WTC11 (cell line): ENCODE data around the gene P4HTM. TPM values are rescaled to one million over a fixed set of nuclear protein-coding genes. Genes with fewer than 3 reads are reported as not detected.
A peak's percentile ranks its signal among the peaks of the same experiment; 100 is the strongest.

Experiments used
- ATF1 ChIP-seq: sonication (generic); formaldehyde crosslinking; IDR thresholded peaks from 2 replicates; pipeline ENCODE4 v1.8.1; 2023; ENCODE audit warnings: mild to moderate bottlenecking, moderate library complexity, missing genetic modification reagents
- CREM ChIP-seq: sonication (generic); formaldehyde crosslinking; IDR thresholded peaks from 2 replicates; pipeline ENCODE4 v1.8.1; 2022; ENCODE audit warnings: mild to moderate bottlenecking, missing genetic modification reagents, moderate library complexity
- E2F4 ChIP-seq: sonication (generic); formaldehyde crosslinking; IDR thresholded peaks from 2 replicates; pipeline ENCODE4 v1.8.1; 2022; ENCODE audit warnings: low read depth, mild to moderate bottlenecking, moderate library complexity, missing genetic modification reagents, borderline replicate concordance
- ELF4 ChIP-seq: sonication (generic); formaldehyde crosslinking; IDR thresholded peaks from 2 replicates; pipeline ENCODE4 v1.8.1; 2022; ENCODE audit warnings: low read depth, mild to moderate bottlenecking, moderate library complexity, missing genetic modification reagents
- EMX1 ChIP-seq: fragments of 250-450 bp; sonication (Bioruptor Pico); IDR thresholded peaks from 2 replicates; pipeline ENCODE4 v1.8.0; 2021; ENCODE audit warnings: mild to moderate bottlenecking
- ETV6 ChIP-seq: sonication (generic); formaldehyde crosslinking; IDR thresholded peaks from 2 replicates; pipeline ENCODE4 v1.8.1; 2022; ENCODE audit warnings: mild to moderate bottlenecking, missing genetic modification reagents
- FOXK1 ChIP-seq: sonication (generic); formaldehyde crosslinking; IDR thresholded peaks from 2 replicates; pipeline ENCODE4 v1.8.0; 2022; ENCODE audit warnings: mild to moderate bottlenecking, moderate library complexity, missing genetic modification reagents
- GRHL2 ChIP-seq: fragments of 250-450 bp; sonication (Bioruptor Pico); IDR thresholded peaks from 2 replicates; pipeline ENCODE4 v1.8.0; 2022; ENCODE audit warnings: mild to moderate bottlenecking, moderate library complexity; ENCODE audit not compliant: insufficient replicate concordance, severe bottlenecking
- HMGA2 ChIP-seq: fragments of 250-450 bp; sonication (Bioruptor Pico); IDR thresholded peaks from 2 replicates; pipeline ENCODE4 v1.4.0; 2021; ENCODE audit warnings: mild to moderate bottlenecking, moderate library complexity
- JAZF1 ChIP-seq: fragments of 250-450 bp; sonication (Bioruptor Pico); IDR thresholded peaks from 2 replicates; pipeline ENCODE4 v1.9.0; 2021; ENCODE audit warnings: moderate library complexity, mild to moderate bottlenecking, inconsistent platforms
- JUN ChIP-seq: sonication (generic); formaldehyde crosslinking; IDR thresholded peaks from 2 replicates; pipeline ENCODE4 v1.8.0; 2023; ENCODE audit warnings: mild to moderate bottlenecking, missing genetic modification reagents
- MLX ChIP-seq: sonication (generic); formaldehyde crosslinking; IDR thresholded peaks from 2 replicates; pipeline ENCODE4 v1.8.1; 2023; ENCODE audit warnings: mild to moderate bottlenecking, missing genetic modification reagents, moderate library complexity
- NFE2L1 ChIP-seq: sonication (generic); formaldehyde crosslinking; IDR thresholded peaks from 2 replicates; pipeline ENCODE4 v1.8.1; 2023; ENCODE audit warnings: missing genetic modification reagents
- NR1H2 ChIP-seq: sonication (generic); formaldehyde crosslinking; IDR thresholded peaks from 2 replicates; pipeline ENCODE4 v1.9.0; 2021; ENCODE audit warnings: mild to moderate bottlenecking, moderate library complexity, missing genetic modification reagents
- OVOL2 ChIP-seq: fragments of 250-450 bp; sonication (Bioruptor Pico); IDR thresholded peaks from 2 replicates; pipeline ENCODE4 v1.9.0; 2021; ENCODE audit warnings: mild to moderate bottlenecking, borderline replicate concordance
- SMAD4 ChIP-seq: sonication (generic); formaldehyde crosslinking; IDR thresholded peaks from 2 replicates; pipeline ENCODE4 v1.8.0; 2022; ENCODE audit warnings: mild to moderate bottlenecking, missing genetic modification reagents
- STAT6 ChIP-seq: sonication (generic); formaldehyde crosslinking; conservative IDR thresholded peaks from 2 replicates; pipeline ENCODE4 v1.8.1; 2023; ENCODE audit warnings: mild to moderate bottlenecking, low read depth, missing genetic modification reagents, moderate library complexity
- TCF7 ChIP-seq: sonication (generic); formaldehyde crosslinking; IDR thresholded peaks from 2 replicates; pipeline ENCODE4 v1.8.0; 2022; ENCODE audit warnings: mild to moderate bottlenecking, low read depth, missing genetic modification reagents, moderate library complexity
- TEAD1 ChIP-seq: sonication (generic); formaldehyde crosslinking; IDR thresholded peaks from 2 replicates; pipeline ENCODE4 v1.8.0; 2022; ENCODE audit warnings: mild to moderate bottlenecking, missing genetic modification reagents
- TEAD4 ChIP-seq: sonication (generic); formaldehyde crosslinking; IDR thresholded peaks from 2 replicates; pipeline ENCODE4 v1.8.0; 2022; ENCODE audit warnings: mild to moderate bottlenecking, missing genetic modification reagents
- ZMAT4 ChIP-seq: fragments of 250-450 bp; sonication (Bioruptor Pico); IDR thresholded peaks from 2 replicates; pipeline ENCODE4 v1.9.0; 2021; ENCODE audit warnings: mild to moderate bottlenecking
- ZNF281 ChIP-seq: sonication (generic); formaldehyde crosslinking; IDR thresholded peaks from 2 replicates; pipeline ENCODE4 v1.8.0; 2023; ENCODE audit warnings: mild to moderate bottlenecking, missing genetic modification reagents
- ZNF416 ChIP-seq: fragments of 250-450 bp; sonication (Bioruptor Pico); IDR thresholded peaks from 2 replicates; pipeline ENCODE4 v1.9.0; 2021; ENCODE audit warnings: mild to moderate bottlenecking, inconsistent platforms
- ZNF423 ChIP-seq: fragments of 250-450 bp; sonication (Bioruptor Pico); IDR thresholded peaks from 2 replicates; pipeline ENCODE4 v2.1.2; 2022; ENCODE audit warnings: mild to moderate bottlenecking, moderate library complexity
- ZNF425 ChIP-seq: fragments of 250-450 bp; sonication (Bioruptor Pico); conservative IDR thresholded peaks from 2 replicates; pipeline ENCODE4 v1.9.0; 2021; ENCODE audit warnings: mild to moderate bottlenecking
- ZSCAN18 ChIP-seq: fragments of 250-450 bp; sonication (Bioruptor Pico); IDR thresholded peaks from 2 replicates; pipeline ENCODE4 v2.1.2; 2022; ENCODE audit warnings: mild to moderate bottlenecking, moderate library complexity
- total RNA-seq: library from RNA; stranded (reverse); gene quantifications from 3 replicates; pipeline ENCODE4 v1.2.3, GENCODE V29; 2021

Gene P4HTM
- total RNA-seq, 1 experiment from 2014 or later, result 21.9 TPM

- TF ChIP-seq ATF1 (CRISPR knock-in tag) (no peak), GRHL2 (no peak), STAT6 (CRISPR knock-in tag) (no peak; the same call in 1 of the 2 replicates), CREM (no peak), JUN (CRISPR knock-in tag) (no peak), ZSCAN18 (CRISPR knock-in tag) (no peak), ELF4 (CRISPR knock-in tag) (no peak), NR1H2 (CRISPR knock-in tag) (no peak), E2F4 (CRISPR knock-in tag) (peak; percentile 42; the same call in 1 of the 2 replicates), ZMAT4 (CRISPR knock-in tag) (no peak), FOXK1 (CRISPR knock-in tag) (0 out of 2 replicates have a peak, but pooled peaks have one; percentile 50), SMAD4 (CRISPR knock-in tag) (no peak), ZNF423 (no peak), TEAD4 (CRISPR knock-in tag) (no peak), ZNF416 (CRISPR knock-in tag) (no peak), TEAD1 (CRISPR knock-in tag) (0 out of 2 replicates have a peak, but pooled peaks have one; percentile 8), ZNF281 (0 out of 2 replicates have a peak, but pooled peaks have one; percentile 70), ETV6 (CRISPR knock-in tag) (no peak), MLX (CRISPR knock-in tag) (no peak), HMGA2 (no peak), EMX1 (CRISPR knock-in tag) (no peak), ZNF425 (CRISPR knock-in tag) (no peak), OVOL2 (CRISPR knock-in tag) (no peak), TCF7 (CRISPR knock-in tag) (no peak), JAZF1 (no peak), NFE2L1 (CRISPR knock-in tag) (no peak)
Measured at GRCh38 chr3:48989796-48990635, at the start of gene P4HTM (continued).
